Measurements from ENCODE around the gene NACAD.

Gene NACAD

GRCh38 chr7:45087301-45088145 lies 1.2 kb downstream of the NACAD start:
- no peak for DNase-seq

- no peak for DNase-seq
Observed at GRCh38 chr7:45086331-45087065, 2.3 kb downstream of the NACAD start.

DNA sequence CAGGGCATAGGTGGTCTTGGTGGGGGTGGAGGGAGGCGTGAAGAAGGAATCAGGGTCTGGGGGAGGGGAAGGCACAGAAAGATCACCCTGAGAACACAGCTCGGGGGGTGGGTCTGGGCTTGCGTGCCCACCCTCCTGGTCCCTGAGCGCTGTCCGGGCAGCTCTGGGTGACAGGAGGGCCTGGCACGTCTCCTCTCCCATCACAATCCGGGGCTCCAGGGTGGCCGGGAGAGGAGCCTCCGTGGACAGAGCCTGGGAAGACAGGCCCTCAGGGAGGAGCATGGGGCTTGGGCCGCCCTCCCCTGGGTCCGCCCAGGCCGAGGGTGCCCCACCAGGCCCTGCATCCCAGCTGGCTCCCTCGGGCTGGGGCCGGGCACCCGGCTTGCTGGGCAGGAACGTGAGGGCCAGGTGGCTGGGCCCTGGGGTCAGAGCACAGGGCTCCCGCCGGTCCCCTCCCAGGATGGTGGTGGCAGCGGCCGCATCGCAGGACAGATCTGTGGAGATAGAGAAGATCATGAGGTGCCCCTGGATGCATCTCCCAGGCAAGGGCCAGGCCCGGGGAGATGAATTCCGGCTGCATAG lies 3.1 kb downstream of the NACAD start:
- no peak for DNase-seq

- DNase-seq, result no peak
Observed at GRCh38 chr7:45084901-45085618, 3.7 kb downstream of the NACAD start.

- no peak for DNase-seq
Observed at GRCh38 chr7:45084336-45084735, 4.4 kb downstream of the NACAD start.

DNA sequence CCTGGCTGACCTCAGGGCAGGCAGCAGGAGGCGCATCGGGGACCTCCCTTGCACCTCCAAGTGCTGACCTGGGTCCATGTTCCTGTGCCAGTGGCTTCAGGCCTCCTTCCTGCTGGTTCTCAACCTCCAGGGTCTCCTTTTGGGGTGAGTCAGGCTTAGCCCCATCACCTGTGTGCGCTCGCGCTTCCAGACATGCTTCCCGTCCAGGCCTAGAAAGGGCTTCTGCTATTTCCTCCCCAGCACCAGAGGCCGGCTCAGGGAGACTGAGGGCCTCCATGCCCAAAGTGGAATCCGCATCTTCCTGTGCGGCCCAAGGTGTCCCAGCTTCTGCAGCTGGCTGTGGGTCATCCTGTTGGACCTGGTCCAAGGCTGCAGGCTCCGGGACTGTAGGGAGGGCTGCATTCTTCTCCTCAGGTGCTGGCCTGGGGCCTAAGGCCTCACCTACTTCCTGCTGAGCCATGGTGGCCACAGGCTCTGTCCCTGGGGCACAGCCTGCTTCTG lies 5.9 kb downstream of the NACAD start:
- DNase-seq, result no peak

GRCh38 chr7:45082031-45082830 lies 6.5 kb downstream of the NACAD start:
- no peak for DNase-seq

DNA sequence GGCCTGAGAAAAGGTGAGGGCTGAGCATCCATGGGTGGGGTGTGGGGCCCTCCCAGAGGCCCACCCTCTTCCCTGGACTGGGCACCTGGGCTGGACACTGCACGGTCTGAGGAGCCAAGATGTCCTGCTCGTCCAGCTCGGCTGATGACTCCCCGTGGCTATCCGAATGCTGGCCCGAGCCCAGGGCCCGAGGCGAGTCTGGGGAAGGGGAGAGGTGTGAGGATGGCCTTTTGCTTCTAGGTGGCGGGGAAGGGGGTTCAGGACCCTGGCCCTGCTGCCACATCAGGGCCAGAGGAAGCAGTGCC lies 7.1 kb downstream of the NACAD start:
- no peak for DNase-seq

DNA sequence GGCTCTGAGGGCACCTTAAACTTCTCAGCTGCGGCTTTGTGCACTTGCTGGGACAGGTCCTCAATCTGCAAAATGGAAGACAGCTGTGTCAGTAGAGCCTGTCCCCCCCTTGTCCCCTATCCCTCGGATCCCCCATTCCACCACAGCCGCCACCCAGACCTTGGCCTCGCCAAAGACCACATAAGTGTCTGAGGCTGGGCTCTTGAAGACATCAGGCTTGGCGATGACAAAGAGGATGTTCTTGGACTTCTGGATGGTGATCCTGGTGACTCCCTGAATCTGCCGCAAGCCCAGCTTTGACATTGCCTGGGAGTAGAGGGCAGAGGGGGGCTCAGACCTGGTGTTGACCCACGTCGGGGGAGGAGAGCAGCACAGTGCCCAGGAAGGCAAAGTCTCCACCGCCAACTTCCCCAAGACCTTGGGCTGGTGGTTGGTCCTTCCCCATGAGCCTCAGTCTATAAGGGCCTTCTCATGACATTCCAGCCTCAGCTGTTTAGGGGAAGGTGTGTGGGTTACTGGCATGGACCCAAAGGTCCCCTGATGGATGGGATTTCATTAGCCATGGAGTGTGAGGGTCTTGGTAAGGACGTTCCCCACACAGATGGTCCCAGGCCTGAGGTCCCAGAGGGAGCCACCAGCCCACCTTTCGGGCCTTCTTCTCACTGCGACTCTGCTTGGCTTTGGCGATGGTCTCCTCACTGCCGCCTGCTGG lies 7.7 kb downstream of the NACAD start:
- DNase-seq, result no peak

DNA sequence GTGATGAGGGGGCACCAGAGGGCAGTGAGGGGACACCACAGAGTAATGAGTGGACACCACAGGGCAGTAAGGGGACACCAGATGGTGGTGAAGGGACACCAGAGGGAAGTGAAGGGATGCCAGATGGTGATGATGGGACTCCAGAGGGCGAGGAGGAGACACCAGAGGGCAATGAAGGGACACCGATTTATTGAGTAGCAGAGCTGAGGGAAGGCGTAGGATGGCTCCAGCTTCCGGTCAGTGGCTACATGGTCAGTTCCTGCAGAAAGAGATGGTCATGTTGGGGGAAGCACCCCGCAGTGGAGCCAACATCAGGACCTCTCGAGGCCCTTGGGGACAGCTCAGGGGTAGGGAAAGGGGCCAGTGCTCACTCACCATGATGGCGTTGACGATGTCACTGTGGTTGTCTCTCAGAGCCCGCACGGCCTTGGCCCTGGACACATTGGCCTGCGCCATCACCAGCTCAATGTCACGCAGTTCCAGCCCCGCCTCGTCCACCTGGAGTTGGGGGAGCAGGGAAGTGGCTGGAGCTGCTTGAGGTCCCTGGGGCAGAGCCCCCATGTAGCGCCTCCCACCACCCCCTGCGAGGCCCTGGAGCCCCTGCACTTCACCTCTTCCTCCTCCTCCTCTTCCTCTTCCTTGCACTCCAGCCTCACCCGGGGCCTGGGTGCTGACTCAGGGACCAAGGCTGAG lies 8.4 kb downstream of the NACAD start:
- no peak for DNase-seq

DNA sequence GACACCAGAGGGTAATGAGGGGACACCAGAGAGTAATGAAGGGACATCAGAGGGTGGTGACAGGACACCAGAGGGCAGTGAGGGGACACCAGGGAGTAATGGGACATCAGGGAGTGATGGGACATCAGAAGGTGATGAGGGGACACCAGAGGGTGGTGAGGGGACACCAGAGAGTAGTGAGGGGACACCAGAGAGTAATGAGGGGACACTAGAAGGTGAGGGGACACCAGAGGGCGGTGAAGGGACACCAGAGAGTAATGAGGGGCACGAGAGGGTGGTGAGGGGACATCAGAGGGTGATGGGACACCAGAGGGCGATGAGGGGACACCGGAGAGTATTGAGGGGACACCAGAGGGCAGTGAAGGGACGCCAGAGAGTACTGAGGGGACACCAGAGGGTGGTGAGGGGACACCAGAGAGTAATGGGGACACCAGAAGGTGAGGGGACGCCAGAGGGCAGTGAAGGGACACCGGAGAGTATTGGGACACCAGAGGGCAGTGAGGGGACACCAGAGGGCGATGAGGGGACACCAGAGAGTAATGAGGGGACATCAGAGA lies 10.6 kb downstream of the NACAD start:
- no peak for DNase-seq

DNA sequence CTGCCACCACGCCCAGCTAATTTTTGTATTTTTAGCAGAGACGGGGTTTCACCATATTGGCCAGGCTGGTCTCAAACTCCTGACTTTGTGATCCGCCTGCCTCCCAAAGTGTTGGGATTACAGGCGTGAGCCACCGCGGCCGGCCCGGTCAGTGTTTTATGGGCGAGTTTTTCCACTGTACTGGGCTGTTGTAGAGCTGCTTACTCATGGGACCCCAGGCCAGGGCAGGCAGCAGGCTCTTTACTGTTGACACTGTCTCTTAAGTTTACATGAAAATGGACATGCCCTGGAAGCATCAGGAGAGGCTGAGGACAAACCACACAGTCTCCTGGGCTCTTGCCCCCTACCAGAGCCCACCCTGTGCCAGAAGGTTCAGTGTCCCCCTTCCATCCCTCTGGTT lies 11.2 kb downstream of the NACAD start:
- no peak for DNase-seq

DNA sequence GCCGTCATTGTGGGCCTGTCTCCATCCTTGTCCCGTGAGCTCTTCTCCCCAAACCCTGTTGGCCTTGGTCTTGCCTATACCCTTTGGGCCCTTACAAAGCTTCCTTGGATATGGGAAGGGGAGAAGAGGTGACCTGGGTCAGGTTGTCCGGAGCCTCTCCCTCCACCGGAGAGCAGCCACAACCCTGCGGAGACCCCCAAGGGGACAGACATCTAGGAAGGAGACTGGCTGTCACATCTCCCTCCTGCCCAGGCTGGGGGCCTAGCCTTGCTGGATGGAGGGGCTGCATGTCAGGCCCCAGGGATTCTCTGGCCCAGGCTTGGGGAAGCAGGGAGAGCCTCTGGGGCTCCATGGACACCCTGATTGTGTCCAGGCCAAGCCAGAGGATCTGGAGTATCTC lies 11.8 kb downstream of the NACAD start:
- no peak for DNase-seq

- no peak for DNase-seq
Observed at GRCh38 chr7:45075871-45076796, 12.6 kb downstream of the NACAD start.

DNA sequence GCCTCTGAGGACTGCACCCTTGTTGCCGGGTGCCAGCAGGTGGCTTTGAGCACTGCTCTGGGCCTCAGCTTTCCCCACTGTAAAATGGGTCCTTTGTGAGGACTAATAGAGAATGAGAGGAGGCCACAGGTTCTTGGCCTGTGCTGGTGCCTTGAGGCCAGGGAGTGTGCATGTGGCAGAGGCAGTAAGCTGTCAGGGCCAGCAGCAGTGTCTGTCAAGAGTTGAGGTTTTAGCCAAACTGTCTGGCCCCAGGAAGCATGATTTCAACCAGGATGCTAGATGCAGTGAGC lies 13.5 kb downstream of the NACAD start:
- DNase-seq, result no peak

DNA sequence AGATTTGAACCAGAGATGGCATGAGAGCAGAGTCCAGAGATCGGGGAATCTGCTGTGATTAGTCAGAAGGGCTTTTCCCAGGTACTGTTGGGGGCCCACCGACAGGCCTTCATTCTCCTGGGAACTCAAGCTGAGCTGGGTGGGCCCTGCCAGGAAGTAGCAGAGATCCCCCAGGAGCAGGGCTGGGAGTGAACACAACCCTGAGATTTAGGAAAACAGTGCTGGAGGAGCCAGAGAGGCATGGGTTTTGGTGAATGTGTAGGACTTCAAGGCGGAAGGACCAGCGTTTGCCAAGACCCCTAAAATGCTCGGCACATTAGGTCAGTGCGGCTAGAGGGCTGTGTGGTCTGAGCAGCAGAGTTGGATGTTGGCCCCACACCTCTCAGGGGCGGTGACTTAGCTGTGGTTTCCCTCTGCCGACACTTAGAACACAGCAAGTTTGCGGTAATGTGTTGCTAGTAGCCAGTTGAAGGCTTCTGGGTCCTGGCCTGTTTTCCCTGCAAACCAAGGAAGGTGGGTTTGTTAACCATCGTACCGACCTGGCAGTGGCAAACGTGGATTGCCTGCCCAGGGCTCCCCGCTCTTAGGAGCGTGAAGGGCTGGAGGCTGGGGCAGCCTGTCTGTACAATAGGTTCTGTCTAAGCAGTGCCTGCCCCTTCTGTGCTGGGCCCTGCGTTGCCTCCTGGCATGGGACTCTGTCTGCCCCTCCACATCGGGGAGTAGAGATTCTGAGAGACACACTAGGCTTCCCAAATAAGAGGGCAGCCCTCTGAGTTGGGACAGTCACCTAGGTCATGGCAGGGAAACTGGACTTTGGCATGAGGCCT lies 14.0 kb downstream of the NACAD start:
- no peak for DNase-seq

- DNase-seq, result no peak
Observed at GRCh38 chr7:45073786-45074527, 14.8 kb downstream of the NACAD start.

Measured in activated CD4-positive, alpha-beta T cell treated with anti-CD3 and anti-CD28 coated beads, Interleukin-2, amount 50 U/mL, for 1 hour (primary cell).